Caki2 (cell line): ENCODE data around the gene RRN3. TPM values are rescaled to one million over a fixed set of nuclear protein-coding genes. Genes with fewer than 3 reads are reported as not detected.
"Not testable (repeated sequence)": the region's sequence is repeated elsewhere in the genome, so short reads cannot be mapped to it uniquely, and the experiment has no call there.

ENCODE experiments used
- DNase-seq: peaks from one replicate; pipeline ENCODE4 v3.0.0-alpha.2; 2015; ENCODE audit warnings: low read depth
- in situ Hi-C: cut with HindIII; loops from 2 replicates; pipeline ENCODE4 v1.10.0; 2016; ENCODE audit warnings: low sequenced_read_pairs, low pct_unique_long_range_greater_than_20kb, mixed read lengths
- total RNA-seq: library from RNA; depleted of rRNA; stranded (reverse); fragments of >200 nt; shearing (Covaris generic); gene quantifications from 2 replicates; pipeline ENCODE4 v1.2.3, GENCODE V29; 2014; ENCODE audit warnings: low replicate concordance

RRN3 gene
- total RNA-seq, 1 experiment from 2014 or later, result 22.4 TPM

DNA sequence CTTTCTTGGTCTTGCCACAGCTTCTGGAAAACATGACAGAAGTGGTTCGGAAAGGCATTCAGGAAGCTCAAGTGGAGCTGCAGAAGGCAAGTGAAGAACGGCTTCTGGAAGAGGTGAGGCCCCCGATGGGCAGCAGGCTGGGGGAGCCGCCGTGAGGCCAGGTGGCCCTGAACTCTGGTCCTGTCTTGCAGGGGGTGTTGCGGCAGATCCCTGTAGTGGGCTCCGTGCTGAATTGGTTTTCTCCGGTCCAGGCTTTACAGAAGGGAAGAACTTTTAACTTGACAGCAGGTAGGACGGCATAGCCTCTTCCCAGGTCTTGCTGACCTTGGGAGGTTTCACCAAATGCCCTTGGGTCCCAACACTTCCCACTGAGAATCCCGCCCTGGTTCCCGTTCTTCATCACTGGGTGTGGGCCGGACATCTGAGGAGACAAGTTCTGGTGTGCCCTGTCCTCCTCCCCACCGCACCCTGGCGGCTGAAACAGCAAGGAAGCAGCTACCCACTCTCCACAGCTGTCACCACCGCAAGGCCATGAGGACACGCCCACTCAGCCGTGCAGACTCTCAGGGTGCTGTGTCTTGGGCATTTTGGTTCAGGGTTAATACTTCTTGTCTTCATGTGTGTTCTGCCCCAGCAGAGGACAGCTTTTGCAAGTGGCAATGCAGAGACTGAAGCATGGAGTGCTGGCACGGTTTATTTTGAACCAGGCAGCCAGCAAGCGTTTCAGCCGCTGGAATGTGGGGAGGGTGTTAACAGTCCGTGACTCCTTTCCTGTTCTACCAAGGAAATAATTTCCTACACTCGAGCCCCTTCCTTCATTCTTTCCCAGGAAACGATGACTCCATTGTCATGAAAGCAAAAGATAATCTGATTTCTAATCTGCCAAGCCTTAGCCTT lies 59.6 kb downstream of the RRN3 start:
- in situ Hi-C loops, result no loop called here
- DNase-seq, result no peak

DNA sequence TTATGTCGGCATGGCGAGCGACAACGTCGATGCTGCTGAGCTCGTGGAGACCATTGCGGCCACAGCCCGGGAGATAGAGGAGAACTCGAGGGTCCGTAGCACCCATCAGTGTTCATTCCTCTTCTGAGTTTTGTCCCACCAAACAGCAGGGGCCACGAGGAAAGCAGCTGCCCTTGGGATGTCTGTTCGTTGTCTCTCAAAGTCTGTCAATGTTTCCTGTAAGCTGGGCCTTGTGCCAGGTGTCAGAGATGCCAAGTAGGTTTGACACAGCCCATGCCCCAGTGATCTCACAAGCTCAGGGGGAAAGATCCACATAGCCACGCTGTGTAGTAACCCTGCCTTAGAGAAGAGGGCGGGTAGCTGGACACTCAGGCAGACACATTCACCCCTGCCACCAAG lies 60.8 kb downstream of the RRN3 start:
- no peak for DNase-seq
- in situ Hi-C loops, result no loop called here

DNA sequence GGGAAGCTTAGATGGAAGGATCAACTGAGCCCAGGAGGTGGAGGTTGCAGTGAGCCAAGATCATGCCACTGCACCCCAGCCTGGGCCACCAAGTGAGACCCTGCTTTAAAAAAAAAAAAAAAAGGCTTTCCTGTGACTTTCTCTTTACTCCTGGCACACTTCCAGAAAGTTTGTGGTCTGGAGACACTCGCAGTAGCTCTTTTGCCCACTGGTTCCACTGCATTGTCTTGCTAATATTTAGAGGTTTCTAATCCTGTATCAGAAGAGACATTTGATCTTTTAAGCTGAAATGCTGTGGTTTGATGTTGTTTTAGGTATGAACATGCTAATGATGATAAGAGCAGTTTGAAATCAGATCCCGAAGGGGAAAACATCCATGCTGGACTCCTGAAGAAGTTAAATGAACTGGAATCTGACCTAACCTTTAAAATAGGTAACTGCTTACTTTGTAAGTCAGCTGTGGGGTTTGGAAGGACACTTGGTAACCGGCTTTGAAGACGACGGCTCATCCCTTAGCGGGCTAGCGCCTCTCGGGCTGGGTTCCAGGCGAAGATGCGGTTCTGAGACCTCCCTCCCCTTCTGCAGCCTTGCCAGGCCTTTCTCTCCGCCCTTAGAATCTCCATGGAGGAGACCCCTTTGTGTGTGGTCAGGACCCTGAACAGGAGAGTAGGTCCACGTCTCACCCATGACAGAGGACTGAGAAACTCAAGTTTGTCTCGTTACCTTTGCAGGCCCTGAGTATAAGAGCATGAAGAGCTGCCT lies 61.3 kb downstream of the RRN3 start:
- in situ Hi-C loops, result no loop called here
- no peak for DNase-seq

DNA sequence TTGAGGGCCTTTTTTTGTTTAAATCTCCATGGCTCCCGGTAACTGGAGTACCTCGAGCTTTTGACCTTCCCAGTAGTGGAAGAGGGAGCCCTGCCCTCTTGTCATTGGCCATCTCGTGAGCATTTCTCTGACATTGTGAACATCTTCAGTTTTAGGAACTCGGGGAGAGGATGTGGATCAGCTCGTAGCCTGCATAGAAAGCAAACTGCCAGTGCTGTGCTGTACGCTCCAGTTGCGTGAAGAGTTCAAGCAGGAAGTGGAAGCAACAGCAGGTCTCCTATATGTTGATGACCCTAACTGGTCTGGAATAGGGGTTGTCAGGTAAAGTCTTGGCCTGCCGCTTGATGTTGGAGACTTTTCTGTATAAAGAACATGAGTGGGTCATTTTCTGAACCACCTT lies 62.5 kb downstream of the RRN3 start:
- DNase-seq, result no peak
- in situ Hi-C loops, result no loop called here

DNA sequence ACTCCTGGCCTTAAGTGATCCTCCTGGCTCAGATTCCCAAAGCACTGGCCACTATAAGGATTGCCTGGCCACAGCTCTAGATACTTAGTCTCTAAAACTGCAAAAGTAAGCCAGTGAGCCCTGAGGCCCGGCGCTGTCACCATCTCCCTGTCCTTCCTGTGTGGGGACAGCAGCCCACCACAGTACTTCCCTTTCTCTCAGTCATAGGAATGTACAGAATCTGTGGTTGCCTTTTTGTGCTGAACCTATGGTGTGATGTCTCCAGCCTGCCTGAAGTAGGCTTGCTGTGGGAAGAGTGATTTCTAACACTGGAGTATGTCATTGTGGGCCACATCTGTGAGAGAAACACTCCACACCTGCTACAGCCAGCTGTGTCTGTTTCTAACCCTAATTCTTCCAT lies 62.9 kb downstream of the RRN3 start:
- in situ Hi-C loops, result no loop called here
- no peak for DNase-seq

DNA sequence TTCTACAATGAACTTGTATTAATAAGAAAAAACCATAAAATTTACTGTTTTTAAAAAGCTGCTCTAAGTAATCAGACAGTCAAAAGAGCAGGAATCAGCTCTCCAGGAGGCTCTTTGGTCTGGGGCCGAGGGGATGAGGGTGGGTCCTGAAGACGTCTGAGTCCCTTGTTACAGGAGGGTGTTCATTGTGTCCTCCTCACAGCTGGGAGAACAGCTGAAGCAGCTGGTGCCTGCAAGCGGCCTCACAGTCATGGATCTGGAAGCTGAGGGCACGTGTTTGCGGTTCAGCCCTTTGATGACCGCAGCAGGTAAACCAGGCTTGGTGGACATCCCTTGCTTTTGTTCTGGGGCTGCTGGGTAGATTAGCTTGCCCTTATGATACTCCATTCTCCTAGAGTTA lies 64.3 kb downstream of the RRN3 start:
- in situ Hi-C loops, DNase-seq: not testable (repeated sequence)

DNA sequence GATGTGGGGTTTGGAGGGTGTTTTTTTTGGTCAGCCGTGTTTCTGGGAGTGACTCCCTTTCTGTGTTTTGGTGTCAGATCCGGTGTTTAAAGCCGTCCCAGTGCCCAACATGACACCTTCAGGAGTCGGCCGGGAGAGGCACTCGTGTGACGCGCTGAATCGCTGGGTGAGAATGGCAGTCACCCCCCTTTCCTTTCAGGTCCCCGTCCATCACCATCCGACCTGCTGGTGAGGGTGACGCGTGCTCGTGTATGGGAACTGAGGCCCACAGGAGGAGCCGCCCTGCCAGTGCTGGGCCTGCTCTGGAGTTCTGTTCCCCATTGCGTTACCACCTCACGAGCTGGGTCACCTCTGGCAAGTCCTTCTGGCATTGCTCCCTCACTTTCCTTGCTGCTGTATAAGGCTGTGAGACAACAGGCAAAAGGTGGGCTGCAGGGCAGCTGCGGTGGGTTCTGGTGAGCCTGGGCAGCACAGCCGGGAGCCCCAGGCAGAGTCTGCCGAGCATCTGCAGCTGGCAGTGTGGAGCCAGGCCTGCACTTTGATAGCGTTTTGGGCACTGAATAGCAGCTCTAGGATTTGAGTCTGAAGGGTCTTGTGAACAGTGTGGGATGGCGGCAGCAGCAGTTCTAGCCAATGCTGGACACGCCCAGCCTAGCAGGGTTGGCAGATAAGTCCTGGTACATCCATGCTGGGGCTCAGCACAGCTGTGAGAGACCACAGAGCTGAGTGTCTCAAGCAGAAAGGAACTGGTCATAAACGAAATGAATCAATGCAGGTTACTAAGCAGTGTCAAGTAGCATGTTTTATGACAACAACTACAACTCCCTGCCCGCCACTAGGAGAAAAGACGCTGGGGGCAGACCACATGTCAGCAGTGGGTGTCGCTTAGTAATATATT lies 65.0 kb downstream of the RRN3 start:
- DNase-seq, in situ Hi-C loops: not testable (repeated sequence)

DNA sequence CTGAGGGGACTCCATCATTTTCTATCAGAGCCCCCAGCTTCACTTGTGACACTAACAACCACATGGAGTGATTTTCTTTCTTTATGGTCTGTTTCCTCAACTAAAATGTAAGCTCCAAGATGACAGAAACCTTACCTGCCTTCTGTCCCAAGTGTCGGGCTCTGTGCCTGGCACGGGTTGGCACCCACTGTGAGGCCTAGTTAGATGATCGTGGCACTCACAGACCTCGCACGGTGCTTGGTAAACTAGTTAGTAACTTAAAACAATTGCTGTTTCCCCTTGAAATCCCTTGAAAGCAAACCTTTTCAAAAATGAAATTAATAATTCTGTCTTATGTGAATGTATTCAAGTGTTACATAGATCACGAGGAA lies 65.7 kb downstream of the RRN3 start:
- DNase-seq, in situ Hi-C loops: not testable (repeated sequence)

DNA sequence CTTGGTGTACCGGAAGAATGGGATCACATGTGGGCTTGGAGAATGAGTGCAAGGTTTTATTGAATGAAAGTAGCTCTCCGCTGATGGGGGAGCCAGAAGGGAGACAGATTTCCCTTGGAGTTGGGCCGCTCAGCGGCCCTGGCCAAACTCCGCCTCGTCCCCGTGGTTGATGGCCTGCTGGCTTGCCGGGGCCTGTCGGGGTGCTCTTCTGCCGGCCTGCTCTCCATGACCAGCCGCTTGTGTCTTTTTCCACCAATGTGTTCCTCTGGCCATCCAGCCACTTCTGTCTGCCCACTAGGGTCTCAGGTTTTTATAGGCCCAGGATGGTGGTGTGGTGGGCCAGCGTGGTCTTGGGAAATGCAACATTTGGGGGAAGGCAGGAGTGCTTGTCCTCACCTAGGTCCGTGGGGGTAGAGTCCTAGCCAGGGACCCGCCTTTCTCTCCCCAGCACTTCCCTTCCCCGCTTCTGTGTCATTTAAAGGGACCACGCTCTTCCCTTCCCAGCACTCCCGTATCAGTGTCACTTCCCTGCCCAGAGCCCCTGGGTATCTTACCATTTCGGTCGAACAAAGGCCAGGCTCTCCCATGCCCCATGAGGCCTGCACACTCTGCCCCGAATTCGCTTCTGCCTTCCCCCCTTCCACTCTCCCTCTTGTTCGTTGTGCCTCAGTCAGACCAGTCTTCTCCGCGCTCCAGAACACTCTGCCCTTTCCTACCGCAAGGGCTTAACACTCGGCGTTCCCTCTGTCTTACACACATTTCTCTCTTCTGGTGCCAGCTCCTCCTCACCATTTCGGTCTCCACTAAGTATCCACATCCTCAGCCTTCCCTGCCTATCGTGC lies 66.3 kb downstream of the RRN3 start:
- DNase-seq, in situ Hi-C loops: not testable (repeated sequence)

DNA sequence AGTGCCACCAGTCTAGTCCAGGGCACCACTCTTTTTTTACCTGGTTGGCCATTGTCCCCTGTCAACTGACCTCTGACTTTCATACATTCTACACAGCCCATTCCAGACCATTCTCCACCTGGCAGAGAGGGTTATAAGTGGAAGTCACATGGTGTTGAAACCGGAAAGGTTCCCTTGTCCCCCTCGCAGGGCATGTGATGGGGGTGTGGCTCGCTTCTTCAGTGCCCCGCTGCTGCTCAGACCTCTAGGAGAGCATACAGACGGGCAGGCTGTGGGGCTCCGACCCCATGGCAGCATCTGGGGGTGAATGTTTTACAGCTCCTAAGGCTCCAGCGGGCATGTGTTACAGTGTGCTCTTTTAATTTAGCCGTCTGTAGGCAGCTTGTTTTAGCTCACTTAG lies 67.0 kb downstream of the RRN3 start:
- DNase-seq, in situ Hi-C loops: not testable (repeated sequence)

DNA sequence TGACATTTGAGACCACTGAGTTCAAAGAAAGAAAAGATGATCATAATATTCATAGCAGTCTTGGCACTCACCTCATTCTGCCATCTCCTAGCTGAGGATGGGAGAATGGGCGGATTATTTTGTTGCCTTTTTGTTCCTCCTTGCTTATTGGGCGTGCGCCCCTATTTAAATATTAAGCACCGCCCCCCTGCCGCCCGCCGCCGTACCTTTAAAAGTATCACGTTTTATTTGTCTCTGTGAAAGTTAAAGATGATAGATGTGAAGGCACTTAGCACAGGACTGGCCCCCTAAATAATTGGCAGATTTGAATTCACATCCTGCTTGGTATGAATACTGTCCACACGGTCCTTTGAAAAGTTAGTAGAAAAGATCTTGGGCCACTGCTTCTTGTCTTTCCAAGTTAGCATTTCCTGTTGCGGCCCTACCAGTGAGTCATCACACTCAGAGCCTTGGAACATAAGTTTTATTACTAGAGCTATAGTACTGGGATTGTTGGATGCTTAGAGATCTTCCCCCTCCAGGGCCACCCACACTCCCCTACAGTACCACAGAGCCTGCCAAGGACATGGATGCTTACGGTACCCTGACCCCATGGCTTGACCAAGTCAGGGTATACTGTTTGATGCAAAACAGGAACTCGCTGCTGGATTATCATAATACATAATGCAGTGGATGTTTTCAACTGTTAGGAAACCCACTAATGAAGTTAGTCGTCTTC lies 68.7 kb downstream of the RRN3 start:
- in situ Hi-C loops, DNase-seq: not testable (repeated sequence)

DNA sequence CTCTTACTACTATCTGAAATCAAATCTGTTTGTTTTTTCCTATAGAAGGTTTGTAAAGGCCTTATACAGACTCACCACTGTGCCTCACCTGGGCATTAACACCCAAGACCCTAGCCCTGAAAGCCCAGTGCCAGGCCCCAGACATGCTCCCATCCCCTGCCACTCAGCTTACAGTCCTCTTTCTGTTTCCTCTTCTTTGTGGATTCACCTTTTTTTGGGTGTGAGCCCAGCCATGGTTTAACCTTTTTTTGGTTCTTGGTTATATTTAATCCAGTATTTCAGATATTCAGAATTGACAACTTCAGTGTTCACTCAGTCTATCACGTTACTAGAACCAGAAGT lies 69.2 kb downstream of the RRN3 start:
- DNase-seq, in situ Hi-C loops: not testable (repeated sequence)

DNA sequence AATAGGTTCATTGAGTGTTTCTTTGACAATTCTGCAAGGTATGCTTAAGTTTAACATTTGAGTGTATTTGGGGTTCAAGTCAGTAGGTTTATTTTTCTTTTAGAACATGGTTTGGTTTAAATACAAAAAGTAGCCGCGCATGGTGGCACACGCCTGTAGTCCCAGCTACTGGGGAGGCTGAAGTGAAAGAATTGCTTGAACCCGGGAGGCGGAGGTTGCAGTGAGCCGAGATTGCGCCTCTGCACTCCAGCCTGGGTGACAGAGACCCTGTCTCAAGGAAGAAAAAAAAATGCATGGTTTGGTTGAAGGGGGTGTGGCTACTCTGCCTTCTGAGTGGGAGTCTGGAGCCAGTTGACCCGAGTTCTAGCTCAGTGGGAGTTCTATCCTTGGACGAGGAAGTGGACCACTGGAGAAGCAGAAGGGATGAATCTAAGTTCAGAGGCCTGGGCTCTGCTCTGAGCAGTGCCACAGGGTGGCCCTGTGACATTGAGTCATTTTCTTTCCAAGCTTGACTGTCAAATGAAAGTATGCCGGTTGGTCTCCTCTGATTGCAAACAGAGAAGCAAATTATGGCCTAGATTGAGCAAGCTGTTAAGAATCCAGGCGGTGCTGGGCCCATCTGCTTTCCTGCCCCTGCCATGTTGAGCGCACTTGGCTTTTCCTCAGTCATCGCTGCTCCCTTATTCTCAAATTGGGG lies 70.5 kb downstream of the RRN3 start:
- DNase-seq, in situ Hi-C loops: not testable (repeated sequence)

DNA sequence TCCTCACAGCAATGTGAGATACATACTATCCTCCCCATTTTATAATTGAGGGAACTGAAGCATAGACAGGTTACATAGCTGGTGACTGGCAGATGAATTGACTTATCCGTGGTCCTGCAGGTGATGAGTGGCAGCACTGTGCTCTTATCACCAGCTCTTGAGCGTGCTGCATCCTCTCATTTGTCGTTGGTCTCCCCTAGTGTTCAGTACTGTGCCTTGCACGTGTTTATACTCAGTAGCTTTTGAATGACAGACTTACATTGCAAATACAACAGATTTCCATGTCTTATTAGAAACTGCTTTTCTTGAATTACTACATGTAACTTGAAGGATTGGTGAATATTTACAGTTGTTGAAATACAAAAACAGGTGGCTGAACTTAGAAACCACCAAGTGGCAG lies 71.9 kb downstream of the RRN3 start:
- in situ Hi-C loops, result not testable (repeated sequence)
- DNase-seq, result peak; percentile 54

DNA sequence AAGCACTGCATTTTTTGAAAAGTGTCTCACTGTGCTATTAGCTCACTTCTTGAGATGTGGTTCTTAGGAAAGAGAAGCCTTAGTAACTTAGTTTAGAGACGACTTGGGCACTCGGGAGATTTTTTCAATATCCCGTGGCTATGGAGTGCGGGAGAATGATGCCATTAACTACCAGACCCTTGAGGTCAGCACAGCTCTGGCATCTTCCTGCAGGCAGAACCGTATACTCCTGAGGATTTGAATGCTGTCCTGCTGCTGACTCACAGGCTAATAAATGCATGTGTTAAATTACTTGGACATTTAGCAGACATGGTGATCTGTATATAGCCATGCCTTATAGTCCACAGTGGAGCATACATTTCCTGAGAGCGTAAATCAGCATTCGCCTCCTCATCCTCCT lies 72.6 kb downstream of the RRN3 start:
- DNase-seq, in situ Hi-C loops: not testable (repeated sequence)

DNA sequence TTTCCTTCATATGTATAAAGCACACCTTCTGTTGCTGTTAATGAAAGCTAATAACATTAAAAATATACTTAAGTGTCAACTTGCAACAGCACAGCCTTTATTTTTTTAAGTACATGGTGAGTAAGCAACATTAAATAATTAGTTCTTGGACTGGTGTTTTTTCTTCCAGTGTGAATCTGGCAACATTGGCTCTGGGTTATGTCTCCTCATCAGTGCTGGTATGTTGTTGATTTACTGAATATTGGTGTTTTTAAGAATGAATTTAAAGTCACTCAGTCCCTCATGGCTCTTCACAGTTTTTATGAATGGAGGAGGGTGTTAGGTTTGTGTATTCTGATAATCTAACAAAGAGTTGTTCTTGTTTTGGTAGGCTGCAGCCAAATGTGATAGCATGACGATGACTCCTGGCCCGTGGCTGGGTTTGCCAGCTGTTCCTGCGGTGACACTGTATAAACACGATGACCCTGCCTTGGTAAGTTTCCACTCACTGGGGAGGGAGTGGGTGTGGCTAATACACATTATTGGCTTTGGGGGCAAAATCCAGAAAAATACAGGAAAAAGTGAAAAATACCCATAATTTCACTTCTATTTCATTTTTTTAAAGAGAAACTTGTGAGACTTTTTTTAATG lies 77.0 kb downstream of the RRN3 start:
- peak; percentile 54 for DNase-seq
- in situ Hi-C loops, result not testable (repeated sequence)
